Pulmonary artery endothelial cell (primary cell): Measurements from ENCODE around the gene CDK15. TPM values are rescaled to one million over a fixed set of nuclear protein-coding genes. Genes with fewer than 3 reads are reported as not detected.
"Not testable (repeated sequence)": the region's sequence is repeated elsewhere in the genome, so short reads cannot be mapped to it uniquely, and the experiment has no call there.

Experiments used
- DNase-seq: peaks from one replicate; pipeline ENCODE4 v3.0.0-alpha.2; 2011; ENCODE audit warnings: low read depth, low spot score
- total RNA-seq: library from RNA; depleted of rRNA; stranded (reverse); fragments of >200 nt; gene quantifications from 2 replicates; pipeline ENCODE4 v1.2.3, GENCODE V29; 2014

CDK15 gene
- total RNA-seq, 1 donor from 2014 or later, result not detected

- no peak for DNase-seq
Measured at GRCh38 chr2:201789395-201789794, 16.9 kb upstream of the CDK15 start.

GRCh38 chr2:201790291-201790690 lies 16.0 kb upstream of the CDK15 start:
- DNase-seq, result no peak

- no peak for DNase-seq
Measured at GRCh38 chr2:201790989-201791388, 15.3 kb upstream of the CDK15 start.

GRCh38 chr2:201793631-201794030 lies 12.7 kb upstream of the CDK15 start:
- DNase-seq, result no peak

- DNase-seq, result no peak
Measured at GRCh38 chr2:201794294-201794693, 12.0 kb upstream of the CDK15 start.

GRCh38 chr2:201795607-201796477 lies 10.5 kb upstream of the CDK15 start:
- DNase-seq, result no peak

GRCh38 chr2:201796478-201796865 lies 9.9 kb upstream of the CDK15 start:
- DNase-seq, result no peak

GRCh38 chr2:201797175-201797840 lies 9.0 kb upstream of the CDK15 start:
- no peak for DNase-seq

GRCh38 chr2:201798252-201798913 lies 8.0 kb upstream of the CDK15 start:
- no peak for DNase-seq

GRCh38 chr2:201798914-201799285 lies 7.4 kb upstream of the CDK15 start:
- not testable (repeated sequence) for DNase-seq

GRCh38 chr2:201807452-201807999 lies 1.2 kb downstream of the CDK15 start:
- no peak for DNase-seq

GRCh38 chr2:201808027-201808426 lies 1.7 kb downstream of the CDK15 start:
- DNase-seq, result no peak

GRCh38 chr2:201809633-201810032 lies 3.3 kb downstream of the CDK15 start:
- no peak for DNase-seq

- DNase-seq, result not testable (repeated sequence)
Measured at GRCh38 chr2:201810604-201811003, 4.3 kb downstream of the CDK15 start.

- no peak for DNase-seq
Measured at GRCh38 chr2:201813996-201814760, 7.8 kb downstream of the CDK15 start.

- DNase-seq, result no peak
Measured at GRCh38 chr2:201816657-201817575, 10.6 kb downstream of the CDK15 start.

- DNase-seq, result no peak
Measured at GRCh38 chr2:201820383-201821007, 14.2 kb downstream of the CDK15 start.

GRCh38 chr2:201821080-201821479 lies 14.7 kb downstream of the CDK15 start:
- DNase-seq, result no peak

- no peak for DNase-seq
Measured at GRCh38 chr2:201824212-201824611, 17.9 kb downstream of the CDK15 start.

GRCh38 chr2:201827621-201828020 lies 21.3 kb downstream of the CDK15 start:
- no peak for DNase-seq
